CD14-positive monocyte (primary cell): ENCODE measurements around the gene CDHR2. TPM values are rescaled to one million over a fixed set of nuclear protein-coding genes. Genes with fewer than 3 reads are reported as not detected.

Source experiments
- DNase-seq, 3 donors: peaks; one replicate each; pipeline ENCODE4 v3.0.0-alpha.2; 2011 to 2022
- H2AFZ ChIP-seq: 2 replicates; pipeline ENCODE4 v1.6.0; 2012; ENCODE audit warnings: mild to moderate bottlenecking, low read depth, low read length, inconsistent platforms; ENCODE audit not compliant: insufficient read depth, poor library complexity, severe bottlenecking
- H3K27ac ChIP-seq, 2 donors: 1 replicate in 1 of 2; 2 replicates in 1 of 2; pipeline ENCODE4 v1.5.1; 2012 to 2013; ENCODE audit warnings: low read length in 2 of 2, control low read depth in 1 of 2, inconsistent platforms in 1 of 2, low read depth in 1 of 2, mild to moderate bottlenecking in 1 of 2
- H3K27me3 ChIP-seq, 2 donors: one replicate each; pipeline versions ENCODE4 v1.6.0 to v1.6.1; 2011 to 2013; ENCODE audit warnings: low read length in 2 of 2; ENCODE audit not compliant: control insufficient read depth in 2 of 2, insufficient read depth in 2 of 2
- H3K36me3 ChIP-seq, 2 donors: replicated peaks in 1 of 2; 1 replicate in 1 of 2; 2 replicates in 1 of 2; pipeline versions ENCODE4 v1.5.1 to v1.6.1; 2012 to 2013; ENCODE audit warnings: low read length in 2 of 2, control low read depth in 1 of 2, inconsistent platforms in 1 of 2, mild to moderate bottlenecking in 1 of 2; ENCODE audit not compliant: insufficient read depth in 2 of 2, control insufficient read depth in 1 of 2
- H3K4me1 ChIP-seq, 2 donors: 1 replicate in 1 of 2; 2 replicates in 1 of 2; pipeline versions ENCODE4 v1.5.1 to v1.6.1; 2012 to 2013; ENCODE audit warnings: low read length in 2 of 2, control low read depth in 1 of 2, inconsistent platforms in 1 of 2, mild to moderate bottlenecking in 1 of 2, moderate library complexity in 1 of 2; ENCODE audit not compliant: insufficient read depth in 2 of 2, control insufficient read depth in 1 of 2
- H3K4me2 ChIP-seq: replicated peaks from 2 replicates; pipeline ENCODE3; 2012; ENCODE audit warnings: low read length, moderate library complexity, mild to moderate bottlenecking; ENCODE audit not compliant: poor library complexity, severe bottlenecking; ENCODE audit errors: extremely low read depth
- H3K4me3 ChIP-seq, 3 experiments: fragments of 200-600 bp in 1 of 3; sonication (generic) in 1 of 3; replicated peaks in 1 of 3; 1 replicate in 2 of 3; 2 replicates in 1 of 3; pipeline ENCODE4 v1.5.1; 2011 to 2013; ENCODE audit warnings: low read length in 3 of 3, mild to moderate bottlenecking in 3 of 3, control low read depth in 2 of 3, low read depth in 2 of 3, inconsistent platforms in 1 of 3, moderate library complexity in 1 of 3
- H3K79me2 ChIP-seq: 2 replicates; pipeline ENCODE4 v1.6.0; 2012; ENCODE audit warnings: mild to moderate bottlenecking, control low read depth, inconsistent platforms, low read length, moderate library complexity; ENCODE audit not compliant: insufficient read depth
- H3K9ac ChIP-seq: 2 replicates; pipeline ENCODE4 v1.6.0; 2017; ENCODE audit warnings: low read length, mild to moderate bottlenecking; ENCODE audit not compliant: insufficient read depth, poor library complexity, severe bottlenecking
- H3K9me3 ChIP-seq, 2 donors: replicated peaks in 1 of 2; 1 replicate in 1 of 2; 2 replicates in 1 of 2; pipeline versions ENCODE4 v1.5.1 to v1.6.1; 2012 to 2013; ENCODE audit warnings: low read length in 2 of 2, control low read depth in 1 of 2; ENCODE audit not compliant: control insufficient read depth in 1 of 2, insufficient read depth in 1 of 2
- H4K20me1 ChIP-seq: 2 replicates; pipeline ENCODE4 v1.6.0; 2012; ENCODE audit warnings: mild to moderate bottlenecking, low read length, control low read depth, moderate library complexity; ENCODE audit not compliant: insufficient read depth
- H3K27ac Mint-ChIP-seq, 7 donors: one replicate each; pipeline ENCODE4 v1.8.0; 2020; ENCODE audit warnings: mild to moderate bottlenecking in 7 of 7, mixed read lengths in 7 of 7, moderate library complexity in 6 of 7, inconsistent platforms in 2 of 7
- H3K27me3 Mint-ChIP-seq, 3 donors: one replicate each; pipeline ENCODE4 v1.8.0; 2021 to 2022; ENCODE audit warnings: low read depth in 3 of 3, mild to moderate bottlenecking in 3 of 3, mixed read lengths in 3 of 3, moderate library complexity in 3 of 3, inconsistent platforms in 1 of 3
- H3K36me3 Mint-ChIP-seq, 2 donors: one replicate each; pipeline ENCODE4 v1.8.0; 2020; ENCODE audit warnings: mixed read lengths in 2 of 2, inconsistent platforms in 1 of 2, mild to moderate bottlenecking in 1 of 2
- H3K4me1 Mint-ChIP-seq: one replicate; pipeline ENCODE4 v1.8.0; 2020; ENCODE audit warnings: mild to moderate bottlenecking, mixed read lengths
- H3K4me3 Mint-ChIP-seq, 2 donors: one replicate each; pipeline ENCODE4 v1.8.0; 2020; ENCODE audit warnings: mild to moderate bottlenecking in 2 of 2, mixed read lengths in 2 of 2, moderate library complexity in 1 of 2
- H3K9me3 Mint-ChIP-seq, 7 donors: one replicate each; pipeline ENCODE4 v1.8.0; 2020 to 2022; ENCODE audit warnings: mixed read lengths in 7 of 7, mild to moderate bottlenecking in 6 of 7, moderate library complexity in 6 of 7, inconsistent platforms in 2 of 7
- WGBS: methylation state at CpG from one replicate; pipeline ENCODE4 v1.1.5; 2013; ENCODE audit warnings: missing lambda C conversion rate; ENCODE audit not compliant: insufficient coverage; 5-methylcytosine and 5-hydroxymethylcytosine counted together
- intact Hi-C, 2 donors: fragments of 100-400 bp; cut with micrococcal nuclease; formaldehyde crosslinking; loops; one replicate each; pipeline versions ENCODE4 v1.15.0 to v1.15.1; 2023
- polyA plus RNA-seq, 3 donors: library from polyadenylated mRNA; depleted of rRNA in 1 of 3; unstranded in 2 of 3; stranded (reverse) in 1 of 3; fragments of 300-500 nt in 2 of 3; fragments of >200 nt in 1 of 3; fragmentation: Illumina TruSeq in 2 of 3; gene quantifications; 1 replicate in 2 of 3; 2 replicates in 1 of 3; pipeline ENCODE4 v1.2.3, GENCODE V29; 2012 to 2021
- TF ChIP-seq, protein P1 (sequence below): fragments of 200-600 bp; IDR thresholded peaks from one replicate; pipeline ENCODE4 v1.8.0; 2022; ENCODE audit warnings: antibody characterized with exemption, mild to moderate bottlenecking

Gene CDHR2
- polyA plus RNA-seq, 3 donors, result 0.12 TPM; not detected in 2

DNA sequence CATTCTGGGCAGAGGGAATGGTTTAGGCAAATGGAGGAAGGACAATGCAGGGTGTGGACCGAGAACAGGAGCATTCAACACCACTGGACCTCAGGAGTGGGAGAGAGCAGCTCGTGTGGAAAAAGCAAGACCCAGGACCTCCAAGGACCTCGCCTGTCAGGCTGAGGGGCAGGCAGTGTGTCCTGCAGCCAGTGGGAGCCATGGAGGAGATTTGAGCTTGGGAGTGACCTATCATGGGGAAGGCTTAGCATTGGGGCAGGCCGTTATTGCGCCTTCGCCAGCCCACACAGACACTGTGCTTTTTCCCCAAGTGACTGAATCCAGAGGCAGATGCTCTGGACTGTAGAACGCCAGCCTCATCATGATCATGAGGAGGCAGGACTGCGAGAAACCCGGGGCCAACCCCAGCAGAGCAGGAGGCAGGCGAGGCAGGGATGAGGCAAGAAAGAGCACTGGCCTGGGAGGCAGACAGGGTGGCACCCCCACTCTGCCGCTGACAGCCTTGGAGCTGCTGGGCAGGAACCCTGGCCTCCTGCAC lies 3.3 kb downstream of the CDHR2 start:
- Mint-ChIP-seq H3K27ac (peak overlapping the region in 1 of 7 donors; percentile 52), H3K27me3 (peaks cover 17 to 33% (median 25%) of the 10 kb centered on the region in 3 donors), H3K9me3 (no peaks in the 10 kb centered on the region), H3K36me3 (no peaks in the 10 kb centered on the region), H3K4me1 (peaks cover 68% of the 10 kb centered on the region), H3K4me3 (peak overlapping the region in 1 of 2 donors; percentile 46)
- Histone ChIP-seq H4K20me1 (no peaks in the 10 kb centered on the region), H3K36me3 (no peaks in the 10 kb centered on the region), H3K4me1 (peaks cover 49 to 66% of the 10 kb centered on the region in 2 donors), H3K9me3 (no peaks in the 10 kb centered on the region), H3K27me3 (peaks cover 0 to 4% of the 10 kb centered on the region in 2 donors), H3K27ac (no peak overlapping the region), H3K79me2 (no peaks in the 10 kb centered on the region), H3K4me3 (no peak overlapping the region), H3K9ac (no peak overlapping the region), H2AFZ (no peak overlapping the region), H3K4me2 (no peak overlapping the region)
- intact Hi-C loops, result no loop called here
- TF ChIP-seq, protein P1, sequence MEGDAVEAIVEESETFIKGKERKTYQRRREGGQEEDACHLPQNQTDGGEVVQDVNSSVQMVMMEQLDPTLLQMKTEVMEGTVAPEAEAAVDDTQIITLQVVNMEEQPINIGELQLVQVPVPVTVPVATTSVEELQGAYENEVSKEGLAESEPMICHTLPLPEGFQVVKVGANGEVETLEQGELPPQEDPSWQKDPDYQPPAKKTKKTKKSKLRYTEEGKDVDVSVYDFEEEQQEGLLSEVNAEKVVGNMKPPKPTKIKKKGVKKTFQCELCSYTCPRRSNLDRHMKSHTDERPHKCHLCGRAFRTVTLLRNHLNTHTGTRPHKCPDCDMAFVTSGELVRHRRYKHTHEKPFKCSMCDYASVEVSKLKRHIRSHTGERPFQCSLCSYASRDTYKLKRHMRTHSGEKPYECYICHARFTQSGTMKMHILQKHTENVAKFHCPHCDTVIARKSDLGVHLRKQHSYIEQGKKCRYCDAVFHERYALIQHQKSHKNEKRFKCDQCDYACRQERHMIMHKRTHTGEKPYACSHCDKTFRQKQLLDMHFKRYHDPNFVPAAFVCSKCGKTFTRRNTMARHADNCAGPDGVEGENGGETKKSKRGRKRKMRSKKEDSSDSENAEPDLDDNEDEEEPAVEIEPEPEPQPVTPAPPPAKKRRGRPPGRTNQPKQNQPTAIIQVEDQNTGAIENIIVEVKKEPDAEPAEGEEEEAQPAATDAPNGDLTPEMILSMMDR, result no peak
- 92% methylated on average over 11 of the region's 11 CpGs for WGBS
- DNase-seq, result no peak

DNA sequence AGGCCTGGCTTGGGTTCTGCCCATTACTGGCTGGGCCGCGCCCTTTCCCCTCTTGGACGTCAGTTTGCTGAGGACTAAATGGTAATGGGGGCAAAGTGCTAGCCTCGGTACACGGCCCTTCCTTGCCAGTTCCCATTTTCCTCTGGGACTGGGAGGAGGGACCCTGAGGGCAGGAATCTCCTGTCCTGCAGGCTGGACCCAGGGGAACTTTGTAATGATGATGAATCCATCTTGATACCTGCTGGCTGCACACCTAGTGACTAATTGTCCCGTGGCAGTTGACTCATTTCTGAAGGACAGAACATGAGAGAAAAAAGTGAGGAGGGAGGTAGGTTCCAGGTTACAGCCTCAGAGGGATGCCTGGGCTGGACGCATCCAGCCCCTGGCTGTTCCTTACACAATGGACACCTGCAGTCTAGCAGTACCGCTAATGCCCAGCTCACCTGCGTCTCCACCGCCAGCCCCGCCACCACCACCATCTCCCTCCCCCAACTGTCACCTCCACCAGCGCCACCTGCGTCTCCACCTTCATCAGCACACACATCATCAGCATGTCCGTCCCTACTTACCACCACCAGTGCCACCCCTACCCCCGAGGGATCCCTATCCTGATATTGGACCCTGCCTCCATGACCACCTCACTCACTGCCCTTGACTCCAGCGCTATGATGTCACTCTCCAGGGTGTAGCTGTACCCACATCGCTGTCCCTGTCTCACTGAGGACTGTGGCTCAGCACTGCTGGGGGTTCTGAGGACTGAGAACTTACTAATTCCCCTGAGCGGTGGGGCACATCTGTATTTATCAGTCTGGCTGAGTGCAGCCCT lies 4.3 kb downstream of the CDHR2 start:
- H3K9ac ChIP-seq, result no peak overlapping the region
- H3K4me3 ChIP-seq, result no peak overlapping the region
- no peaks in the 10 kb centered on the region for H3K79me2 ChIP-seq
- H2AFZ ChIP-seq, result no peak overlapping the region
- no peak for DNase-seq
- no peak overlapping the region for H3K4me2 ChIP-seq
- peaks cover 17 to 34% (median 25%) of the 10 kb centered on the region in 3 donors for H3K27me3 Mint-ChIP-seq
- no peaks in the 10 kb centered on the region for H3K9me3 ChIP-seq
- intact Hi-C loops, result no loop called here
- H4K20me1 ChIP-seq, result no peaks in the 10 kb centered on the region
- H3K4me1 Mint-ChIP-seq, result peaks cover 58% of the 10 kb centered on the region
- peaks cover 0 to 4% of the 10 kb centered on the region in 2 donors for H3K27me3 ChIP-seq
- TF ChIP-seq, protein P1, result no peak
- H3K4me3 Mint-ChIP-seq, result peak overlapping the region in 1 of 2 donors; percentile 64
- H3K36me3 Mint-ChIP-seq, result no peaks in the 10 kb centered on the region
- peaks cover 0 to 1% (median 0%) of the 10 kb centered on the region in 7 donors for H3K9me3 Mint-ChIP-seq
- no peaks in the 10 kb centered on the region for H3K36me3 ChIP-seq
- peak overlapping the region in 4 of 7 donors; percentile 14 to 69 (median 50) for H3K27ac Mint-ChIP-seq
- H3K27ac ChIP-seq, result no peak overlapping the region
- H3K4me1 ChIP-seq, result peaks cover 40 to 56% of the 10 kb centered on the region in 2 donors
- WGBS, result 85% methylated on average over 12 of the region's 18 CpGs
